ENCODE results near the gene LMNA.

GRCh38 chr1:156157506-156157905 is 43.0 kb downstream of the LMNA start:
- TF ChIP-seq YY1 (IDR thresholded peaks at IDR 0.05; ENCODE audit: low read depth): no peak
- TF ChIP-seq, protein P1, sequence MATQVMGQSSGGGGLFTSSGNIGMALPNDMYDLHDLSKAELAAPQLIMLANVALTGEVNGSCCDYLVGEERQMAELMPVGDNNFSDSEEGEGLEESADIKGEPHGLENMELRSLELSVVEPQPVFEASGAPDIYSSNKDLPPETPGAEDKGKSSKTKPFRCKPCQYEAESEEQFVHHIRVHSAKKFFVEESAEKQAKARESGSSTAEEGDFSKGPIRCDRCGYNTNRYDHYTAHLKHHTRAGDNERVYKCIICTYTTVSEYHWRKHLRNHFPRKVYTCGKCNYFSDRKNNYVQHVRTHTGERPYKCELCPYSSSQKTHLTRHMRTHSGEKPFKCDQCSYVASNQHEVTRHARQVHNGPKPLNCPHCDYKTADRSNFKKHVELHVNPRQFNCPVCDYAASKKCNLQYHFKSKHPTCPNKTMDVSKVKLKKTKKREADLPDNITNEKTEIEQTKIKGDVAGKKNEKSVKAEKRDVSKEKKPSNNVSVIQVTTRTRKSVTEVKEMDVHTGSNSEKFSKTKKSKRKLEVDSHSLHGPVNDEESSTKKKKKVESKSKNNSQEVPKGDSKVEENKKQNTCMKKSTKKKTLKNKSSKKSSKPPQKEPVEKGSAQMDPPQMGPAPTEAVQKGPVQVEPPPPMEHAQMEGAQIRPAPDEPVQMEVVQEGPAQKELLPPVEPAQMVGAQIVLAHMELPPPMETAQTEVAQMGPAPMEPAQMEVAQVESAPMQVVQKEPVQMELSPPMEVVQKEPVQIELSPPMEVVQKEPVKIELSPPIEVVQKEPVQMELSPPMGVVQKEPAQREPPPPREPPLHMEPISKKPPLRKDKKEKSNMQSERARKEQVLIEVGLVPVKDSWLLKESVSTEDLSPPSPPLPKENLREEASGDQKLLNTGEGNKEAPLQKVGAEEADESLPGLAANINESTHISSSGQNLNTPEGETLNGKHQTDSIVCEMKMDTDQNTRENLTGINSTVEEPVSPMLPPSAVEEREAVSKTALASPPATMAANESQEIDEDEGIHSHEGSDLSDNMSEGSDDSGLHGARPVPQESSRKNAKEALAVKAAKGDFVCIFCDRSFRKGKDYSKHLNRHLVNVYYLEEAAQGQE (IDR thresholded peaks at IDR 0.05; ENCODE audit: low read depth): no peak
- no peak for TF ChIP-seq RAD21 (IDR thresholded peaks at IDR 0.05; ENCODE audit: low read depth)
- TF ChIP-seq CEBPB (IDR thresholded peaks at IDR 0.05): no peak
- TF ChIP-seq NFIC (IDR thresholded peaks at IDR 0.05): no peak
- TF ChIP-seq, protein P2, sequence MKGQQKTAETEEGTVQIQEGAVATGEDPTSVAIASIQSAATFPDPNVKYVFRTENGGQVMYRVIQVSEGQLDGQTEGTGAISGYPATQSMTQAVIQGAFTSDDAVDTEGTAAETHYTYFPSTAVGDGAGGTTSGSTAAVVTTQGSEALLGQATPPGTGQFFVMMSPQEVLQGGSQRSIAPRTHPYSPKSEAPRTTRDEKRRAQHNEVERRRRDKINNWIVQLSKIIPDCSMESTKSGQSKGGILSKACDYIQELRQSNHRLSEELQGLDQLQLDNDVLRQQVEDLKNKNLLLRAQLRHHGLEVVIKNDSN (IDR thresholded peaks at IDR 0.05): no peak
- TF ChIP-seq CREB1 (IDR thresholded peaks at IDR 0.05; ENCODE audit: low read depth): no peak
- TF ChIP-seq EP300 (IDR thresholded peaks at IDR 0.05; ENCODE audit: borderline replicate concordance): no peak
- TF ChIP-seq FOXM1 (IDR thresholded peaks at IDR 0.05; ENCODE audit: borderline replicate concordance, low read depth): no peak

Data from Ishikawa (cell line).